H54 (cell line): ENCODE results near the gene GNA12.

Experiments
- DNase-seq: peaks from one replicate; pipeline ENCODE4 v3.0.0; 2011; ENCODE audit warnings: low spot score, mixed read lengths; ENCODE audit not compliant: insufficient read length
- FAIRE-seq: peaks from 3 replicates; lab custom pipeline; 2011; peaks lifted over from hg19 to GRCh38; lab: Jason Lieb, UNC
- POLR2A ChIP-seq: IDR thresholded peaks from 2 replicates; pipeline ENCODE4 v1.6.1; 2011; ENCODE audit warnings: low read depth, mild to moderate bottlenecking, low read length

The GNA12 gene

GRCh38 chr7:2722591-2722990, 121.5 kb downstream of the GNA12 start:
- DNase-seq (no peak), FAIRE-seq (no peak)
- TF ChIP-seq POLR2A, result no peak

GRCh38 chr7:2721842-2722241, 122.3 kb downstream of the GNA12 start:
- DNase-seq (no peak), FAIRE-seq (no peak)
- TF ChIP-seq POLR2A, result no peak

GRCh38 chr7:2720024-2720423, 124.1 kb downstream of the GNA12 start:
- FAIRE-seq (no peak), DNase-seq (no peak)
- no peak for TF ChIP-seq POLR2A

GRCh38 chr7:2719007-2719406, 125.1 kb downstream of the GNA12 start:
- FAIRE-seq (no peak), DNase-seq (peak; percentile 85)
- no peak for TF ChIP-seq POLR2A

GRCh38 chr7:2718296-2718965, 125.7 kb downstream of the GNA12 start:
- TF ChIP-seq POLR2A, result no peak
- FAIRE-seq, result no peak
- no peak for DNase-seq

- FAIRE-seq (no peak), DNase-seq (no peak)
- no peak for TF ChIP-seq POLR2A
These were observed 126.5 kb downstream of the GNA12 start for GRCh38 chr7:2717293-2718261.

- no peak for TF ChIP-seq POLR2A
- DNase-seq, result no peak
- FAIRE-seq, result no peak
These were observed 127.2 kb downstream of the GNA12 start for GRCh38 chr7:2716906-2717292.

- DNase-seq (no peak), FAIRE-seq (no peak)
- no peak for TF ChIP-seq POLR2A
These were observed 127.6 kb downstream of the GNA12 start for GRCh38 chr7:2716488-2716887.

- no peak for TF ChIP-seq POLR2A
- FAIRE-seq (no peak), DNase-seq (no peak)
These were observed 128.5 kb downstream of the GNA12 start for GRCh38 chr7:2715341-2716231.

- no peak for TF ChIP-seq POLR2A
- FAIRE-seq, result no peak
- no peak for DNase-seq
These were observed 129.5 kb downstream of the GNA12 start for GRCh38 chr7:2714636-2715035.

GRCh38 chr7:2713978-2714377, 130.1 kb downstream of the GNA12 start:
- FAIRE-seq (no peak), DNase-seq (no peak)
- TF ChIP-seq POLR2A, result no peak

- DNase-seq (no peak), FAIRE-seq (no peak)
- no peak for TF ChIP-seq POLR2A
These were observed 130.7 kb downstream of the GNA12 start for GRCh38 chr7:2713370-2713769.

GRCh38 chr7:2711895-2712675, 132.0 kb downstream of the GNA12 start:
- FAIRE-seq, result no peak
- DNase-seq, result no peak
- TF ChIP-seq POLR2A, result no peak
